K562 (cell line): ENCODE data around the gene UBASH3A. TPM values are rescaled to one million over a fixed set of nuclear protein-coding genes. Genes with fewer than 3 reads are reported as not detected.

Source experiments
- CAMTA2 ChIP-seq: fragments of 250-450 bp; sonication (Bioruptor Pico); conservative IDR thresholded peaks from 2 replicates; pipeline ENCODE4 v1.5.1; 2022
- CXXC5 ChIP-seq: fragments of 250-450 bp; sonication (Bioruptor Pico); IDR thresholded peaks from 2 replicates; pipeline ENCODE4 v1.8.0; 2022; ENCODE audit warnings: inconsistent platforms, mild to moderate bottlenecking, moderate library complexity
- ESRRB ChIP-seq: fragments of 250-450 bp; sonication (Bioruptor Pico); IDR thresholded peaks from 2 replicates; pipeline ENCODE4 v1.5.0; 2020; ENCODE audit warnings: mild to moderate bottlenecking, moderate library complexity, borderline replicate concordance
- MTF1 ChIP-seq: fragments of 250-450 bp; sonication (Bioruptor Pico); IDR thresholded peaks from 2 replicates; pipeline ENCODE4 v1.9.0; 2021; ENCODE audit warnings: moderate library complexity, mild to moderate bottlenecking, inconsistent platforms, borderline replicate concordance
- SMARCC2 ChIP-seq: fragments of 450-650 bp; IDR thresholded peaks from 2 replicates; pipeline ENCODE4 v1.6.1; 2017; ENCODE audit warnings: antibody characterized with exemption, moderate library complexity, mild to moderate bottlenecking, low read depth
- SNRNP70 ChIP-seq: fragments of 200-400 bp; formaldehyde crosslinking; optimal IDR thresholded peaks from 2 replicates; pipeline ENCODE3; 2017; ENCODE audit warnings: low read depth, low read length
- SP1 ChIP-seq: sonication (generic); formaldehyde crosslinking; IDR thresholded peaks from 2 replicates; pipeline ENCODE4 v1.8.1; 2022; ENCODE audit warnings: mild to moderate bottlenecking, missing genetic modification reagents
- TOE1 ChIP-seq, 2 experiments: fragments of 450-650 bp in 1 of 2; sonication (generic) in 1 of 2; formaldehyde crosslinking in 1 of 2; IDR thresholded peaks; 2 replicates each; pipeline versions ENCODE4 v1.7.1 to v1.8.0; 2016 to 2022; ENCODE audit warnings: borderline replicate concordance in 2 of 2, mild to moderate bottlenecking in 2 of 2, antibody characterized with exemption in 1 of 2, inconsistent platforms in 1 of 2, low read depth in 1 of 2, missing genetic modification reagents in 1 of 2, moderate library complexity in 1 of 2
- YY1 ChIP-seq, 3 experiments: IDR thresholded peaks; 2 replicates each; pipeline ENCODE4 v1.6.1; 2011; ENCODE audit warnings: low read length in 2 of 3, mild to moderate bottlenecking in 2 of 3, moderate library complexity in 2 of 3, borderline replicate concordance in 1 of 3, control low read depth in 1 of 3, low read depth in 1 of 3; ENCODE audit not compliant: insufficient read depth in 3 of 3, insufficient replicate concordance in 2 of 3, control insufficient read depth in 1 of 3, insufficient read length in 1 of 3; ENCODE audit errors: extremely low read depth in 1 of 3
- ZNF23 ChIP-seq: fragments of 250-450 bp; sonication (Bioruptor Pico); IDR thresholded peaks from 2 replicates; pipeline ENCODE4 v1.4.0; 2020; ENCODE audit warnings: mild to moderate bottlenecking
- ZNF57 ChIP-seq: fragments of 450-650 bp; formaldehyde crosslinking; IDR thresholded peaks from 2 replicates; pipeline ENCODE4 v1.4.0; 2020; ENCODE audit warnings: mild to moderate bottlenecking, moderate library complexity
- ZNF707 ChIP-seq: fragments of 250-450 bp; sonication (Bioruptor Pico); conservative IDR thresholded peaks from 2 replicates; pipeline ENCODE4 v1.8.0; 2022; ENCODE audit warnings: inconsistent platforms, mild to moderate bottlenecking, moderate library complexity
- polyA plus RNA-seq, 8 experiments: library from polyadenylated mRNA; depleted of rRNA in 4 of 8; stranded (reverse) in 5 of 8; unstranded in 3 of 8; fragments of >200 nt; fragmentation: Nextera tagmentation in 2 of 8; fragmentation: Illumina TruSeq in 1 of 8; extraction: Ambion mirVana in 2 of 8; extraction: Trizol in 1 of 8; gene quantifications; 2 replicates each; pipeline versions ENCODE4 v1.2.1 to v1.2.3, GENCODE V29; 2011 to 2014; ENCODE audit warnings: inconsistent platforms in 1 of 8, missing spikeins in 1 of 8
- total RNA-seq, 7 experiments: library from RNA; depleted of rRNA in 6 of 7; stranded (reverse); fragments of >200 nt in 6 of 7; fragmentation: Illumina TruSeq in 2 of 7; extraction: Trizol in 2 of 7; gene quantifications; 2 replicates each; pipeline versions ENCODE4 v1.2.1 to v1.2.3, GENCODE V29; 2011 to 2021; ENCODE audit warnings: low replicate concordance in 1 of 7
- TF ChIP-seq, protein P1 (sequence below), 2 experiments: fragments of 450-650 bp in 1 of 2; sonication (generic) in 1 of 2; formaldehyde crosslinking in 1 of 2; IDR thresholded peaks; 2 replicates each; pipeline versions ENCODE4 v1.7.1 to v1.9.0; 2016 to 2022; ENCODE audit warnings: inconsistent platforms in 1 of 2, mild to moderate bottlenecking in 1 of 2, missing genetic modification reagents in 1 of 2
- TF ChIP-seq, protein P2 (sequence below): fragments of 450-650 bp; formaldehyde crosslinking; IDR thresholded peaks from 2 replicates; pipeline ENCODE4 v1.4.0; 2020; ENCODE audit warnings: mild to moderate bottlenecking, moderate library complexity

Gene UBASH3A
- total and polyA plus RNA-seq, 9 of the 15 experiments (the other 6 are each of a cell fraction or from before 2014, with no cell fraction given), result 0.23 to 1.8 (median 1.1) TPM

DNA sequence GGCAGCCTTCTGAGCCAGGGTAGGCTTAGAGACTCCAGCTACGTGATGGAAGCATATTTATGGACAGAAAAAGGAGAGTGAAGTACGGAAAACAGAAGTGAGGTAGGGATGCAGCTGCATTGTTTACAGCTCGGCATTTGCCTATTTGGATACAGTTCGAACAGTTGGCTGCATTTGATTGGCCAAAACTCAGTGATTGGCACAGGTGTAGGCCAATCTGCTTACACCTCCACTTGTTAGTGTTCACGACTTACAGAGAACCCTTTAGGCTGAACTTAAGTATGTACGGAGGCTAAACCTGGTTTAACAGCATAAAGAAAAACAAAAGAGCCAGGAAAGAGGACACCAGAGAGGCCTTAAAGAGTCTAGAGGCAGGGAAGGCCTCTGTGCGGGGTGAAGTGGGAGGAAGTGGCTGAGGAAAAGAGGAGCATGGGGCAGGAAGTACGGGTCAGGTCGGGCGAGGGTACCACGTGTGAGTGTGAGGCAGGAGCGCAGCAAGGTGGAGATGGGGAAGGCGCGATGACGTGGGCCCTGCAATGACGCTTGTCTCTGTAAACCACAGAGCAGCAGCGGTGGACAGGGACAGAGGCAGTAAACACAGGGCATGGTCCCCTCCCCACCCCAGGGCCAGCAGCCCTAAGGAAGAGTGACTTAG, 60.3 kb downstream of the UBASH3A start (continued):
- TF ChIP-seq CXXC5 (peak; percentile 8; the same call in 1 of the 2 replicates), ZNF23 (no peak), ZNF57 (CRISPR knock-in tag) (no peak), SNRNP70 (no peak), ESRRB (CRISPR knock-in tag) (no peak), SP1 (CRISPR knock-in tag) (no peak), MTF1 (CRISPR knock-in tag) (no peak), TOE1 (IDR thresholded peaks at IDR 0.05; ENCODE audit: borderline replicate concordance) (no peak; the same call in 1 of the 2 replicates), TOE1 (CRISPR knock-in tag; IDR thresholded peaks at IDR 0.05; ENCODE audit: borderline replicate concordance, low read depth) (no peak), SMARCC2 (no peak), ZNF707 (CRISPR knock-in tag) (no peak), YY1 (IDR thresholded peaks at IDR 0.05; ENCODE audit: borderline replicate concordance in 1 of 3, control insufficient read depth in 1 of 3, extremely low read depth in 1 of 3, insufficient read depth in 3 of 3, insufficient read length in 1 of 3, insufficient replicate concordance in 2 of 3, low read depth in 1 of 3, low read length in 2 of 3) (no peak), CAMTA2 (no peak)
- TF ChIP-seq, protein P1, sequence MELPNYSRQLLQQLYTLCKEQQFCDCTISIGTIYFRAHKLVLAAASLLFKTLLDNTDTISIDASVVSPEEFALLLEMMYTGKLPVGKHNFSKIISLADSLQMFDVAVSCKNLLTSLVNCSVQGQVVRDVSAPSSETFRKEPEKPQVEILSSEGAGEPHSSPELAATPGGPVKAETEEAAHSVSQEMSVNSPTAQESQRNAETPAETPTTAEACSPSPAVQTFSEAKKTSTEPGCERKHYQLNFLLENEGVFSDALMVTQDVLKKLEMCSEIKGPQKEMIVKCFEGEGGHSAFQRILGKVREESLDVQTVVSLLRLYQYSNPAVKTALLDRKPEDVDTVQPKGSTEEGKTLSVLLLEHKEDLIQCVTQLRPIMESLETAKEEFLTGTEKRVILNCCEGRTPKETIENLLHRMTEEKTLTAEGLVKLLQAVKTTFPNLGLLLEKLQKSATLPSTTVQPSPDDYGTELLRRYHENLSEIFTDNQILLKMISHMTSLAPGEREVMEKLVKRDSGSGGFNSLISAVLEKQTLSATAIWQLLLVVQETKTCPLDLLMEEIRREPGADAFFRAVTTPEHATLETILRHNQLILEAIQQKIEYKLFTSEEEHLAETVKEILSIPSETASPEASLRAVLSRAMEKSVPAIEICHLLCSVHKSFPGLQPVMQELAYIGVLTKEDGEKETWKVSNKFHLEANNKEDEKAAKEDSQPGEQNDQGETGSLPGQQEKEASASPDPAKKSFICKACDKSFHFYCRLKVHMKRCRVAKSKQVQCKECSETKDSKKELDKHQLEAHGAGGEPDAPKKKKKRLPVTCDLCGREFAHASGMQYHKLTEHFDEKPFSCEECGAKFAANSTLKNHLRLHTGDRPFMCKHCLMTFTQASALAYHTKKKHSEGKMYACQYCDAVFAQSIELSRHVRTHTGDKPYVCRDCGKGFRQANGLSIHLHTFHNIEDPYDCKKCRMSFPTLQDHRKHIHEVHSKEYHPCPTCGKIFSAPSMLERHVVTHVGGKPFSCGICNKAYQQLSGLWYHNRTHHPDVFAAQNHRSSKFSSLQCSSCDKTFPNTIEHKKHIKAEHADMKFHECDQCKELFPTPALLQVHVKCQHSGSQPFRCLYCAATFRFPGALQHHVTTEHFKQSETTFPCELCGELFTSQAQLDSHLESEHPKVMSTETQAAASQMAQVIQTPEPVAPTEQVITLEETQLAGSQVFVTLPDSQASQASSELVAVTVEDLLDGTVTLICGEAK (IDR thresholded peaks at IDR 0.05), result peak; percentile 21; the same call in 1 of the 2 replicates
- TF ChIP-seq, protein P1 (CRISPR knock-in tag; IDR thresholded peaks at IDR 0.05), result no peak
- TF ChIP-seq, protein P2, sequence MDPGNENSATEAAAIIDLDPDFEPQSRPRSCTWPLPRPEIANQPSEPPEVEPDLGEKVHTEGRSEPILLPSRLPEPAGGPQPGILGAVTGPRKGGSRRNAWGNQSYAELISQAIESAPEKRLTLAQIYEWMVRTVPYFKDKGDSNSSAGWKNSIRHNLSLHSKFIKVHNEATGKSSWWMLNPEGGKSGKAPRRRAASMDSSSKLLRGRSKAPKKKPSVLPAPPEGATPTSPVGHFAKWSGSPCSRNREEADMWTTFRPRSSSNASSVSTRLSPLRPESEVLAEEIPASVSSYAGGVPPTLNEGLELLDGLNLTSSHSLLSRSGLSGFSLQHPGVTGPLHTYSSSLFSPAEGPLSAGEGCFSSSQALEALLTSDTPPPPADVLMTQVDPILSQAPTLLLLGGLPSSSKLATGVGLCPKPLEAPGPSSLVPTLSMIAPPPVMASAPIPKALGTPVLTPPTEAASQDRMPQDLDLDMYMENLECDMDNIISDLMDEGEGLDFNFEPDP (CRISPR knock-in tag), result no peak
